B cell (primary cell): Measurements from ENCODE around the gene OXNAD1.

ENCODE experiments used
- CTCF ChIP-seq: fragments of 200-600 bp; IDR thresholded peaks from one replicate; pipeline ENCODE4 v1.8.0; 2022; ENCODE audit warnings: antibody characterized with exemption, mild to moderate bottlenecking
- EZH2 ChIP-seq: IDR thresholded peaks from 2 replicates; pipeline ENCODE4 v1.6.1; 2012; ENCODE audit warnings: borderline replicate concordance, low read depth, mild to moderate bottlenecking, moderate library complexity, low read length; ENCODE audit not compliant: insufficient read depth, poor library complexity, severe bottlenecking

- TF ChIP-seq CTCF (no peak), EZH2 (no peak)
These were observed 35.3 kb downstream of the OXNAD1 start for GRCh38 chr3:16300307-16300706.
